ENCODE results near the gene TFF1. TPM values are rescaled to one million over a fixed set of nuclear protein-coding genes. Genes with fewer than 3 reads are reported as not detected.
"Not testable (repeated sequence)": the region's sequence is repeated elsewhere in the genome, so short reads cannot be mapped to it uniquely, and the experiment has no call there.

The TFF1 gene
- polyA plus RNA-seq = not detected

DNA sequence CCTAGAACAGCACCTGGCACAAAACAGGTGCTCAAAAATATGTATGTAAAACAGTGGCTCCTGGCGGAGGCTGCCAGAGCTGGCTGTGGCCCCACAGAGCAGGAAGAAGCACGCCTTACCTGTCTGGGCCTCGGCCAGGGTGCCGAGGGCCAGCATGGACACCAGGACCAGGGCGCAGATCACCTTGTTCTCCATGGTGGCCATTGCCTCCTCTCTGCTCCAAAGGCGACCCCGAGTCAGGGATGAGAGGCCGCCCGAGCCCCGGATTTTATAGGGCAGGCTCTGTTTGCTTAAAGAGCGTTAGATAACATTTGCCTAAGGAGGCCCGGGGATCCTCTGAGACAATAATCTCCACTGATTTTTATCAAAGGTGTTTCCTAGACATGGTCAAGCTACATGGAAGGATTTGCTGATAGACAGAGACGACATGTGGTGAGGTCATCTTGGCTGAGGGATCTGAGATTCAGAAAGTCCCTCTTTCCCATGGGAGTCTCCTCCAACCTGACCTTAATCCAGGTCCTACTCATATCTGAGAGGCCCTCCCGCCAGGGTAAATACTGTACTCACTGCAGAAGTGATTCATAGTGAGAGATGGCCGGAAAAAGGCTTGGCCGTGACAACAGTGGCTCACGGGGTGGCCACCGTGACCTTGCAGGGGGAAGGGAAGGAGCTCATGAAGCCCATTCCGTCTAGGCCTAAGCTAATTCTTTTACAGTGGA is at the start of gene TFF1:
Gene TFF1, minus strand, starts transcription at position 244 of the 719 bp plus-strand sequence. Its CDS starts 40 bp downstream, at position 204.
- H3K4me1 Mint-ChIP-seq = peaks cover 0 to 9% (median 3%) of the 10 kb centered on the region in 3 donors
- peaks cover 25% of the 10 kb centered on the region for H3K27me3 Mint-ChIP-seq
- no peak within 1 kb of the TSS for H3K4me3 Mint-ChIP-seq
- no peaks in the 10 kb centered on the region for H3K36me3 Mint-ChIP-seq
- H3K27ac Mint-ChIP-seq = peak within 1 kb of the TSS in 1 of 3 donors; percentile 11
- H3K9me3 Mint-ChIP-seq = no peaks in the 10 kb centered on the region

DNA sequence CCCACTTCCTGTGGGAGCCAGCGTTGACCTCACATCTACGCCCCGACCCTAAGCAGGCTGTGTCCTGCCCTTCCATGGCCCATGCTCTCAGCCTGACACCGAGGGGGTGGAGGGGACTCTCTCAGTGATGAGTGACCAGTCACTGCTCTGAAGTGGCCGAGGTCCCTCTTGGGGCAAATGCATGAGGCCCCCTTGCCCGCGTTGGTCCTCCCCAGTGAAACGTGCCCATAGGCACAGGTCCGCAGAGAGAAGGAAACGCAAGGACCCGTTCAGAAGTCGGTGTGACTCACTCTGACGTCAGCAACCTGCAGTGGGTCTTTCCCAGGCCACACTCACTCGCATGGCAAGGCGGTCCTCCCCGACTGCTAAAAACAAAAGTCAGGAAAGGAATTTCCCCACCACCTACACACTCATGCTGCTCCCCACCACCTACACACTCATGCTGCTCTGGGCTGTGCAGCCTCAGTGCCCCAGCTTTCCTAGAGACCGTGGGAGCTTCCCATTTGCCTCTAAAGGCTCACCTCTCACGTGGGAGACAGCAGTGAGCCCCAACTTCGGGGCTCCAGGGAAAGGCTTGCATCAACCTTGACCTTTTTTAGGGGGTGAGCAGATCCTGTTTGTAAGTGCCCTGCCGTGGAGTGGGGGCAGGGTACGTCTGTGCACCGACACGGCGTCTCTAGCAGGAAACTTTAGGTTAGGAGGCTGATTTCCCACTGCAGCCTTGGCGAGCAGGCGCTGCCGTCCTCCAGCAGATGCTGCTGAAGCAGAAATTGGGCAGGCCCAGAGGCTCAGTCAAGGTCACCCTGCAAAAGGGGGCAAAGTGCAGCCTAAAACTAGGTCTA is 48.8 kb upstream of the TFF1 start:
- H3K27ac Mint-ChIP-seq = peak overlapping the region; percentile 39 to 97 (median 71)
- H3K36me3 Mint-ChIP-seq = peaks cover 2% of the 10 kb centered on the region
- H3K4me1 Mint-ChIP-seq = peaks cover 0 to 14% (median 4%) of the 10 kb centered on the region in 3 donors
- H3K27me3 Mint-ChIP-seq = peaks cover 9% of the 10 kb centered on the region
- peak overlapping the region in 3 of 4 donors; percentile 67 to 86 (median 84) for H3K4me3 Mint-ChIP-seq
- H3K9me3 Mint-ChIP-seq = peaks cover 0 to 6% (median 1%) of the 10 kb centered on the region in 3 donors

DNA sequence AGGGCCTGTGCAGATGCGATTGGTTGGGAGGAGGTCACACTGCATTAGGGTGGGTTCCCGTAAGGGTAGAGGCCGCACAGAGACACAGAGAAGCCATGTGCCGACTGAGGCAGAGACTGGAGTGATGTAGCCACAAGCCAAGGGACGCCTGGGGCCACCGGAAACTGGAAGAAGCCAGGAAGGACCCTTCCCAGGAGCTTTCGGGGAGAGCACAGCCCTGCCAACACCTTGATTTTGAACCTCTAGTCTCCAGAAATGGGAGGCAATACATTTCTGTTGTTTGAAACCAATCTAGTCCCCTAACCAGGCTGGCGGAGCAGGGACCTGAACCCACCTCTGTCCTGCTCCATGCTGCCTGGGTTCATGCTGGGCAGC is 48.2 kb upstream of the TFF1 start:
- peak overlapping the region; percentile 39 to 97 (median 71) for H3K27ac Mint-ChIP-seq
- peaks cover 2% of the 10 kb centered on the region for H3K36me3 Mint-ChIP-seq
- peaks cover 0 to 2% (median 0%) of the 10 kb centered on the region in 3 donors for H3K9me3 Mint-ChIP-seq
- peaks cover 10% of the 10 kb centered on the region for H3K27me3 Mint-ChIP-seq
- H3K4me3 Mint-ChIP-seq = peak overlapping the region in 2 of 4 donors; percentile 84 to 86
- H3K4me1 Mint-ChIP-seq = peaks cover 0 to 14% (median 4%) of the 10 kb centered on the region in 3 donors

DNA sequence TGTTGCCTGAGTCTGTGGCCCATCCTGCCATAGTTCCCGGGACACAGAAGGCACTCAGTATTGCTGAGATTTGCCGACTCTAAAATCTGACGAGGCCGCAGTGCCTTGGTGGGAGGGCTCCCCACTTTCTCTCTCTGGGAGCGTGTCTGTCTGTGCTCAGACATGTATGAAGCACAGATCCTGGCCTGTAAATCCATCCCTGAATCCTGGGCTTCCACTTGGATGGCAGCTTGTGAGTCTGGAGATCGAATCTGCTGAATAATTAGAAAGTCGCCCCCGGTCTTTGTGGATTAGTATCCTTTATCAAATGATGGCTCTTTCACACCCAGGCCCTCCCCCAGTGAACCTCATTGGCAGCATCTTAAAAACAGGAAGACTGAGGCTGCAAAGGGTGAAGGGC is 47.7 kb upstream of the TFF1 start:
- Mint-ChIP-seq H3K9me3 (no peaks in the 10 kb centered on the region), H3K36me3 (peaks cover 2% of the 10 kb centered on the region), H3K27me3 (peaks cover 10% of the 10 kb centered on the region), H3K27ac (peak overlapping the region in 1 of 3 donors; percentile 97), H3K4me1 (peaks cover 0 to 14% (median 4%) of the 10 kb centered on the region in 3 donors), H3K4me3 (peak overlapping the region in 1 of 4 donors; percentile 25)

DNA sequence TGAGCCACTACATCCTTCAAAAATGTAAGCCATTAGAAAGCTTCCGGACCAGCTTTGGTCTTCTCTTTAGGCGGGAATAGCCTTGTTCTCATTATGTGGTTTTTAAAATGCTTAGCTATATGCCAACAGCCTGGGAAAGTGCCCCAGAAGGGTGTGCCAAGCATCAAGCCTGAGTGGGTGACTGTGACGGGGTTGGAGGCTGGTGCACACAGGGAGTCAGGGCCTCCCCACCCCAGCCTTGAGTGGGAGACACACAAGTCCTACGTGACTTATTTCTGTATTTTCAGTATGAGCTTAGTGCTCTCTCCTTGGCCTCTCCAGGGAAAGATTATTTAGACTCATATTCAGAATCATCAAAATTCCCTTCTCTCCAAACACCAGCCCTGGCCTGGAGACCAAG is 47.2 kb upstream of the TFF1 start:
- peaks cover 2% of the 10 kb centered on the region for H3K36me3 Mint-ChIP-seq
- H3K4me3 Mint-ChIP-seq = no peak overlapping the region
- H3K27me3 Mint-ChIP-seq = peaks cover 10% of the 10 kb centered on the region
- H3K27ac Mint-ChIP-seq = peak overlapping the region in 1 of 3 donors; percentile 29
- H3K4me1 Mint-ChIP-seq = peaks cover 0 to 14% (median 4%) of the 10 kb centered on the region in 3 donors
- H3K9me3 Mint-ChIP-seq = no peaks in the 10 kb centered on the region

DNA sequence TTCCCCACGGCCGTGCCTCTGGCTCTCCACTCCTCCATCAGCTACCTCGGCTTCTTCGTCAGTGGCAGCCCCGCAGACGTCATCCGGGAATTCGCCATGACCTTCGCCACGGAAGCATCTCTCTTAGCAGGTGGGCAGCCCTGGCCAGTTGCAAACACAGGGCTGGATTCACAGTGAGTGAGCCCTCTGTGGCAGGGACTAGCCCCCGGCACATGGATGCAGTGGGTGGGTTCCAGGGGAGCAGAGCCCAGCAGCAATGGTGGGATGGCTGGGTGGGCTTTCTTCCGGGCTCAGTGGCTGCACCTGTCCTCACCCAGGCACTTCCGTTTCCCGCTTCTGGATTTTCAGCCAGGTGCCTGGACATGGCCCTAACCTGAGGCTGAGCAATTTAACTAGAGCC is 46.8 kb upstream of the TFF1 start:
- Mint-ChIP-seq H3K27ac (peak overlapping the region in 1 of 3 donors; percentile 29), H3K36me3 (peaks cover 2% of the 10 kb centered on the region), H3K4me3 (no peak overlapping the region), H3K9me3 (no peaks in the 10 kb centered on the region), H3K4me1 (peaks cover 0 to 14% (median 4%) of the 10 kb centered on the region in 3 donors), H3K27me3 (peaks cover 10% of the 10 kb centered on the region)

DNA sequence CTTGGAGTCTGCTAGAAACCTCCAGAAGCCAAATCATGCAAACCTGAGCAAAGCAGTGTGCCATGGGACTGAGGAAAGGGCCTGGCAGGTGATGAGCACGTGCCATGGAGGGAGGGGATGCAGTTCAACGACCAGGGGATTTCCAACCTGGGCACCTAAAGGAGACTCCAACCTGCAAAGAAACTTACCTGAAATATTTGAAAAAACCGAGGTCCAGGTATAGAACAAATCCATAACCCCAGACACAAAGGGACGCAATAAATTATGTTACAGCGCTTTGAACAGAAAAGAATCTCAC is 46.2 kb upstream of the TFF1 start:
- Mint-ChIP-seq H3K9me3 (no peaks in the 10 kb centered on the region), H3K36me3 (peaks cover 2% of the 10 kb centered on the region), H3K27me3 (peaks cover 13% of the 10 kb centered on the region), H3K4me1 (peaks cover 0 to 13% (median 4%) of the 10 kb centered on the region in 3 donors), H3K4me3 (no peak overlapping the region), H3K27ac (peak overlapping the region in 1 of 3 donors; percentile 85)

DNA sequence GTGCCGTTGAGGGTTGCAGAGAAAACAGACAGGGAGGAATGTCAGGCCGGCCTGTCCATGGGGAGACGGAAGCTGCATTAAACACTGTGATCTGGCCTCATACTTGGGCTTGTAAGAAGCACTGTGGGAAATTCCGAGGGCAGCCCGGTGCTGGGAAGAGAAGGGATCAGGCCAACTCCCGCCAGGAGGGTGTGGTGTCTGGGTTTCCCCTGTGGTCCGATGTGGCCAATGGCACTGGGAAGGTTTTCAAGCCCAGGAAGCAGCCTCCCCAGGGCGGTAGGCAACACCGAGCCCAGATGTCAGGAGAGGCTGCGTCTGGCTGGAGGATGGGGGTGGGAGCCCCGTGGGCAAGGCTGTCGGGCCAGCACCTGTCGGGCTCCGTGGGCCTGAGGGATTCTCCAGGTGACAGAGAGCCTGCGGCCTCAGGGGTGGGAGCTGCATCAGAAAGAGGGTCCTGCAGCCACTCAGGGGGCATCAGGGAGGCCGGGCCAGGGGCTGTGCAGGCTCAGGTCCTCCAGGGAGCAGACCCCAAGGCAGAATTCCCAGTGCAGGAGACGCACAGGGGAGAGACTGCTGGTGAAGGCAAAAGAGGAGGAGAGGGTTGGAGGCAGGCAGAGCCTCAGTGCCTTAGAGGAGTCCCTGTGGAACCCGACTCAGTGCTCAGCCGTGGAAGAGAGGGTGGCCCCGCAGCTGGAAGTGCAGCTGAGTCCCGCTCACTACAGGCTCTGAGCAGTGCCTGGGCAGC is 45.7 kb upstream of the TFF1 start:
- H3K9me3 Mint-ChIP-seq = no peaks in the 10 kb centered on the region
- H3K36me3 Mint-ChIP-seq = no peaks in the 10 kb centered on the region
- H3K4me3 Mint-ChIP-seq = no peak overlapping the region
- H3K27ac Mint-ChIP-seq = peak overlapping the region in 1 of 3 donors; percentile 85
- peaks cover 0 to 11% (median 4%) of the 10 kb centered on the region in 3 donors for H3K4me1 Mint-ChIP-seq
- H3K27me3 Mint-ChIP-seq = peaks cover 13% of the 10 kb centered on the region

DNA sequence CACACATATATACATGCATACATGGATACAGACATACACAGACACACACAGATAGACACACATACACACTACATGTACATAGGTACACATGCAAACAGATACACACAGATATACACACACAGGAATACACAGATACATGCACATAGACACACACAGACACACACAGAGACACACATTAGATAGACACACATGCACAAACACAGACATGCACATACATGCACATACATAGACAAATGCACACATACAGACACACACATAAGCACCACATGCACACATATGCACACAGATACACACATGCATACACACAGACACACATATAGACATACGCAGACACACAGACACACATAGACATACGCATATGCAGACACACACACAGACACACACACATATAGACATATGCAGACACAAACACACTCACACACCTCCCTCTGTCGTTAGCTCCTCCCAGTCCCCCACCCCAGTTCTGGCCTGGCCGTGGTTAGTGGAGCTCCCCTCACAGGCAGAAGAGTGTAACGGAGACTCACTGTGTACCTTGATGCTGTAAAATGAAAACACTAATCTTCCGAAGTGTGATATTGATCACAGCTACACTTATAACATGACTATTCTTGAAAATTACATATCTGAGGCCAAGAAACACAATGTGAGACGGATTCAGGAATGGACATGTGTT is 45.0 kb upstream of the TFF1 start:
- peaks cover 10% of the 10 kb centered on the region for H3K27me3 Mint-ChIP-seq
- no peak overlapping the region for H3K27ac Mint-ChIP-seq
- no peak overlapping the region for H3K4me3 Mint-ChIP-seq
- no peaks in the 10 kb centered on the region for H3K36me3 Mint-ChIP-seq
- H3K9me3 Mint-ChIP-seq = no peaks in the 10 kb centered on the region
- peaks cover 0 to 12% (median 4%) of the 10 kb centered on the region in 3 donors for H3K4me1 Mint-ChIP-seq

DNA sequence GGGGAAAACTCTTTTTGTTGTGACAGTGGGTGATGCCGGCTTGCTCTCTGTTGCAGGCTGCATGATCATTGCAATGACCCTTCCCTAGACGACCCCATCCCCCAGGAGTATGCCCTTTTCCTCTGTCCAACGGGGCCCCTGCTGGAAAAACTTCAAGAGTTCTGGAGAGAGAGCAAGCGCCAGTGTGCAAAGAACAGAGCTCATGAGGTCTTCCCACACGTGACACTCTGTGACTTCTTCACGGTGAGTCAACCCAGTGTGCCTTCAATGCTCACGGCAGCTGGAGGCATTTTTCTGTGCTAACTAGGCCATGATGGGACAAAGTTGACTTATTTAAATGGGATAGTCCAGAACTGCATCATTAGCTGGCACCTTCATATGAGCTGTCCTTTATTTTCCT is 43.0 kb upstream of the TFF1 start:
- H3K4me3 Mint-ChIP-seq = no peak overlapping the region
- H3K4me1 Mint-ChIP-seq = peaks cover 0 to 2% (median 0%) of the 10 kb centered on the region in 3 donors
- no peak overlapping the region for H3K27ac Mint-ChIP-seq
- H3K27me3 Mint-ChIP-seq = peaks cover 6% of the 10 kb centered on the region
- no peaks in the 10 kb centered on the region for H3K9me3 Mint-ChIP-seq
- no peaks in the 10 kb centered on the region for H3K36me3 Mint-ChIP-seq

DNA sequence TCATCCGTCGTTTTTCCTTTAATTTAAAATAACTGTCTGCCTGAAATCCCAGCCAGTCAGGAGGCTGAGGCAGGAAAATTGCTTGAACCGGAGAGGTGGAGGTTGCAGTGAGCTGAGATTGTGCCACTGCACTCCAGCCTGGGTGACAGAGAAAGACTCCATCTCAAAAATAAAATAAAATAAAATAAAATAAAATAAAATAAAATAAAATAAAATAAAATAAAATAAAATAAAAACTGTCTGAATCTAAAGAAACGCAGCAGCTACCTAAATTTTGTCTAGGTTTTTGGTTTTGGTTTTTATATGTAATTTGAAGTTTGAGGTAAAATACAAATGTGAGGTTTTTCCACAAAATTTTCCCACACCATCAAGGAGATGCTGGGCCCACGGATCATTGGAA is 42.4 kb upstream of the TFF1 start:
- not testable (repeated sequence) for H3K36me3 Mint-ChIP-seq, H3K9me3 Mint-ChIP-seq, H3K27ac Mint-ChIP-seq, H3K27me3 Mint-ChIP-seq, H3K4me1 Mint-ChIP-seq, H3K4me3 Mint-ChIP-seq

DNA sequence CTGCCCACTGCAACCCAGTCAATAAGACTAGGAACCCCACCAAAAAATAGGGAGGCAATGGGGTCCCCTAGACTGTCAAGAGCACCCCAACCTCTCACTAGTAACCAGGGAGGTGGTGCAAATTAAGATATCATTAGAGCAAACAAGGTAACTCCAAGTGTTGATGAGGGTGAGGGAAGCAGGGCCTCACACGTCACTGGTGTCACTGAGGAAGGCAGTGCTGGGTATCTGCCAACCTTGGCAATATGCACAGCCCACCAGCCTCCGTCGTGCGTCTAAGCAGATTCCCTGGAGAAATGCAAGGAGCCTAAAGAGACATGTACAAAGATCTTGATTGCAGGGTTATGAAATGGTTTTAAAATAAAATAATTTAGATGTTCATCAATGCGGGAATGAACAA is 41.1 kb upstream of the TFF1 start:
- Mint-ChIP-seq H3K4me3 (no peak overlapping the region), H3K4me1 (peaks cover 0 to 3% (median 0%) of the 10 kb centered on the region in 3 donors), H3K9me3 (no peaks in the 10 kb centered on the region), H3K27me3 (peaks cover 5% of the 10 kb centered on the region), H3K27ac (no peak overlapping the region), H3K36me3 (no peaks in the 10 kb centered on the region)

DNA sequence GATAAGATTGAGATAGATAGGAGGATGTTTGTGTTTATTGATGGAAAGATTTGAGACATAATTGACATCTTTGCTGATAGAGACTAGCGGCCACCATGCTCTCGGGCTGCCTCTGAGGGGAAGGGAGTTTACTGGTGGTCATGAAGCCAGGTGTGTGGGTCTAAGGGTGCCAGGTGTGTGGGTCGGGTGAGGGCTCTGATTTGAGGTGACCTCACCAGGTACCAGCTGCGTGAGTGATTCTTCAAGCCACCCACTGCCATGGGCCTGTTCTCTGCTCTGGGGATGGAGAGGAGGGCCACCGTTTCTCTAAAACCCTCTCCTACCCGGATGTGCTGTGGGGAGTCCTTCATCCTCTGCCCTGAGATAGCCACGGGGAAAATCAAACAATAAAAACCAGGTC is 40.5 kb upstream of the TFF1 start:
- H3K9me3 Mint-ChIP-seq = peaks cover 0 to 5% (median 2%) of the 10 kb centered on the region in 3 donors
- H3K4me3 Mint-ChIP-seq = no peak overlapping the region
- peak overlapping the region in 1 of 3 donors; percentile 36 for H3K27ac Mint-ChIP-seq
- H3K4me1 Mint-ChIP-seq = peaks cover 0 to 3% (median 0%) of the 10 kb centered on the region in 3 donors
- no peaks in the 10 kb centered on the region for H3K36me3 Mint-ChIP-seq
- H3K27me3 Mint-ChIP-seq = peaks cover 5% of the 10 kb centered on the region

DNA sequence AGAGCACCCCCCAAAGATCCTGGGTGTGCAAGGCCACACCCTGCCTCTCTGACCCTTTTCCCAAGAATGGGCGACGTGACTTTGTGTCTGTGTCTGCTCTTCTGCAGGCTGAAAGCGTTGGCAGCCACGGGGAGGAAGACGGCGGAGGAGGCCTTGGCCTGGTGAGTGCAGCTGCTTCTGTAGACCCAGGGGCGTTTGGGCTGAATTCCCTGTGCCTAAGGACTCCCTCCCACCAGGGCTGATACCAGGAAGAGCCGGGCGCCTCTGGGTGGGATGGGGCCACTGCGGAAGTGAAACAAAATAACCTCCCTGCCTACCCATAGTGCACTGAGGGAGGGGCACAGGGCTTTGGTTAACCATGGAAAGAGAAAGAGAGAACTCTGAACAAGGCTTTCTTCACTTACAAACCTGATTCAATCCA is 39.9 kb upstream of the TFF1 start:
- H3K4me1 Mint-ChIP-seq = peaks cover 0 to 3% (median 0%) of the 10 kb centered on the region in 3 donors

More for the DNA sequence above, 39.9 kb upstream of the TFF1 start:
- Mint-ChIP-seq H3K4me3 (peak overlapping the region in 1 of 4 donors; percentile 61), H3K27me3 (peaks cover 5% of the 10 kb centered on the region), H3K9me3 (peaks cover 0 to 10% (median 2%) of the 10 kb centered on the region in 3 donors), H3K36me3 (no peaks in the 10 kb centered on the region), H3K27ac (peak overlapping the region in 1 of 3 donors; percentile 36)

Data from IgD-negative memory B cell (primary cell).